HG03558 (cell line): ENCODE results near the gene RNF222.

Experiments
- ATAC-seq: cut with Tn5 transposase; IDR thresholded peaks from one replicate; pipeline ENCODE4 v1.9.1; 2021; ENCODE audit warnings: moderate number of reproducible peaks; ENCODE audit not compliant: unreplicated experiment; ENCODE audit errors: extremely low read depth

The RNF222 gene

DNA sequence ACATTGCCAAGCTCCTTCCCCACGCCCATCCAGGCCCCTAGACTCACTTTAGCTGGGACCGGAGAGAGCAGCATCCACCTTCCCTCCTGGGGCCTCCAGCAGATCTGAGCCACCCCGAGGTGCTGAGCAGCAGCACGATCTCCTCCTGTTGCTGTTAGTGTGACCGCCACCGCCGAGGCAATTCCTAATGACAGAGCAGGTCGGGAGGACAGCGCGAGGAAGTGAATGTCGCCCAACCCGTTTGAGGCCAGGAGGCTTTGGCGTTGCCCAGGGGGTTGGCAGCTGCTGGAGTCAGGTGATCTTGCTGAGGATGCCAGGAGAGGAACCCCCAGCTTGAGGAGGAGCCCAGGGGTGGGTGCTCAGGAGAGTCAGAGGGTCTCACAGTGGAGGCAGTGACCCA is at the start of gene RNF222:
Gene RNF222 (minus strand): TSS at position 192 of the 400 bp plus-strand sequence. CDS start 4,366 bp downstream, outside the sequence.
- ATAC-seq: no peak

DNA sequence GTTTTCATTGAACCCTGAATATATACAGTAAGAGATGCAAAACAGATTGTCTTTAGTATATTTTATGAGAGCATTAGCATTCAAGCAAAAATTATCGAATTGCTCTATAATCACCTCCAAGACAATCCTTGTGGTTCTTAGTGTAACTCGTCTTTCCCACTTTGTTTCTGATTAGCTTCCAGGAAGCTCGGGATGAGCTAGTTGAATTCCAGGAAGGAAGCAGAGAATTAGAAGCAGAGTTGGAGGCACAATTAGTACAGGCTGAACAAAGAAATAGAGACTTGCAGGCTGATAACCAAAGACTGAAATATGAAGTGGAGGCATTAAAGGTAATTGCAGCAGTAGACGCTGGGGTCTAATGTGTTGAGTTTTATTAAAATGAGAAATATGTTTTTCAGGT is 47.9 kb upstream of the RNF222 start:
- no peak for ATAC-seq

DNA sequence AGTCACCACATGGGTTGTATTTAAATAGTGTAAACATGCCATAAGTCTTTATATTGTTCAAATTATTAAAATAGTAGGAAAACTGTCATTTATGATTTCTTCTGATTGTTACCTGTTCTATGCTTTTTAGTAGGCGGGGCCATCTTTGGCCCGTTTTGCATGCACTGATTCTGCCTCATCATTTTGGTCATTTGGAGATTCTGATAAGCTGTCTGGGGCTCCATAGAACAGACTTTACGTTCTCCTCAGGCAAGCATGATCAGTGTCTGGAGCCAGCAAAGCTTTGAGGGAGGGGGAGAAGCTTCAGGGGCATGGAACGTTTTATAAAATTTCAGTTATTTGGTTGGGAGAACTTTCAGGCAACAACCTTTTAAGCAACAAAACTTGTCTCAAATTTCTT is 46.9 kb upstream of the RNF222 start:
- ATAC-seq: no peak

DNA sequence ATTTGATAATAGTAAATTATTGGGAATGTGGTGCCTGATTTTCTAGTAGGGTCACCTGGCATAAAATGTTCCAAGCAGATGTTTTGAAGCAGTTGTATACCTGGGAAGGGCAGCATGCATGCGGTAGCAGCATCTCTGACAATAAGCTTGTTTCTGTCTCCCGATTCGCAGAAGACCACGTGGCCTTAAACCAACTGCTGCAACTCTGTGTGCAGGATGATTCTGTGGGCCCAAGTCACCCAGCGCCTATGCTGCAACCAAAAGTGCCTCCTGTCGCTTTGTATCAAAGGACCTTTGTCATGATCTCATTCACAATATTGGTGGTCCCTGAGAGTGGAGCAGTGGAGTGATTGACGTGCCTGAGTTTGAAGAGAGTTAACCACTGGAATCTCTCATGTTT is 46.1 kb upstream of the RNF222 start:
- no peak for ATAC-seq

DNA sequence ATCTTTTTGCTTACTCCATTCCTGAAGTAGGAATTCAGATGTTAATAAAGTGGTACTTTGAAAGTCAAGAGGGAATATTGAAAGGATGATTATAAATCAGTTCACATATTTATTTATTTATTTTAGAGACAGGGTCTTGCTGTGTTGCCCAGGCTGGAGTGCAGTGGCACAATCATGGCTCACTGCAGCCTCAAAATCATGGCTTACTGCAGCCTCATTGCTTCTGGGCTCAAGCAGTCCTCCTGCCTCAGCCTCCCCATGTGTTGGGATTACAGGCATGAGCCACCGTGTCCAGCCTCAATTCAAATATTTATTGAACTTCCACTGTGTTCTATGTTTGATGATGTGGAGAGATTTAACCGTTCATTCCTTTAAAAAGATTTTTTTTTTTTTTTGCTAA is 44.7 kb upstream of the RNF222 start:
- ATAC-seq: no peak

DNA sequence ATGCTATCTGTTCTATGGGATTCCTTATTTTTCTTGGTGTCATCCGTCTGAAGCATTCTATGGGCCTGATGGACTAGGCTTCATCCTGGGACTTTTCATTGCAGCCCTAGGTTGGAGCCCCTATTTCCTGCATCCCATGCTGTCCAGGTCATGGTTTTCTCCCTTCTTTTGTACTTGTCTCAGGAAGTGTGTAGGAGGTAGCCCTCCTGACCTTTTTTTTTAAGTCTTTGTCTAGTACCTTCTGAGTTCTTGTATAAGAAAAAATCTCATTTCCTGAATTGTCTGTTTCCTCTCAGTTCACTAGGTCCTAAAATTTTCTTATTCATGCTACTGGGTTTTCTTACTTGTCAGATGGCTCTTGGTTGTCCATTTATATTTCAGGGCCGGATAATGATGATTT is 44.1 kb upstream of the RNF222 start:
- ATAC-seq: no peak

DNA sequence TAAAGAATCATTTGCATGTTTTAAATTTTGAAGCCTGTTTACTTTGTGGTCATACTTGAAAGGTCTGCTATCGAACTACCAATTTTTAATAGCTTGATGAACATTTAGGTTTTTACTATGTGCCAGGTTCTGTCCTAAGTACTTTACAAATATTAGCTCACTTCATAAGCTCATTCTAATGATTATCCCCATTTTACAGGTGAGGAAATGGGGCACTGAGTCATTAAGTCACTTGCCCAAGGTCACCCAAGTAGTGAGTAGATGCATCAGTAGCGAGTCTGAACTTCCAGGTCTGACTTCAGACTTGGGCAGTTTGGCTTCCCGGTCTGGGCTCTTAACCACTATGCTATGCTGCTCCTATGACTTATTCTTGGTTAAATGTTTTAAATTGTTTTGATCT is 42.1 kb upstream of the RNF222 start:
- ATAC-seq: no peak

DNA sequence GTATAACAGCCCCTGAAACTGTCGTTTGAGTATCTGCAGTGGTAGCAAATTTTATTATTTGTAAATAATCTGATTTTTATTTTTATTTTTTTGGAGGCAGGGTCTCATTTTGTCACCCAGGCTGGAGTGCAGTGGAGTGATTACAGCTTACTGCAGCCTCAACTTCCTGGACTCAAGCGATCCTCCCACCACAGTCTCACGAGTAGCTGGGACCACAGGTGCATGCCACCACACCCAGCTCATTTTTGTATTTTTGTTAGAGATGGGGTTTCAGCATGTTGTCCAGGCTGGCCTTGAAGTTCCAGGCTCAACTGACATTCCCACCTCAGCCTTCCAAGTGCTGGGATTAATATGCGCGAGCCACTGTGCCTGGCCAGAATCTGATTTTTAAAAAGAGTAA is 40.8 kb upstream of the RNF222 start:
- ATAC-seq: no peak

DNA sequence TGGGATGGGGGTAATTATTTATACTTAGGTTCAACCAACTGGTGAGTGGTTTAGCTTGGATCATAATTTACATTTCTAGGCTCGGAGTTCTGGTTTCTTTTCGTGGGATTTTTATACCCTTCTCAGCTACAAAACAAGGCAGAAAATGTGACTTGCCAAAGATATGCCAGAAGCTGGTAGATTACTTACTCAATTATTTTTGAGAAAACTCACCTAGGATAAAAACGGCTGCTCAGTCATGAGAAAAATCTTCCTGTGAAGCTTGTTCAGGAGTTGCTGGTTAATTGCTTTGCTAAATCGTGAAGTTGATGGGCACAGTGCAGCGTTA is 39.2 kb upstream of the RNF222 start:
- no peak for ATAC-seq

GRCh38 chr17:8436169-8436843 is 38.7 kb upstream of the RNF222 start:
- ATAC-seq: peak; percentile 19

- peak; percentile 67 for ATAC-seq
These were observed 37.9 kb upstream of the RNF222 start, which contains the start of gene NDEL1 for GRCh38 chr17:8435245-8436168. NDEL1 (plus strand) TSS chr17:8435884; CDS start chr17:8444272, 8,388 bp downstream.

- ATAC-seq: no peak
These were observed 33.3 kb upstream of the RNF222 start for GRCh38 chr17:8430966-8431365.

DNA sequence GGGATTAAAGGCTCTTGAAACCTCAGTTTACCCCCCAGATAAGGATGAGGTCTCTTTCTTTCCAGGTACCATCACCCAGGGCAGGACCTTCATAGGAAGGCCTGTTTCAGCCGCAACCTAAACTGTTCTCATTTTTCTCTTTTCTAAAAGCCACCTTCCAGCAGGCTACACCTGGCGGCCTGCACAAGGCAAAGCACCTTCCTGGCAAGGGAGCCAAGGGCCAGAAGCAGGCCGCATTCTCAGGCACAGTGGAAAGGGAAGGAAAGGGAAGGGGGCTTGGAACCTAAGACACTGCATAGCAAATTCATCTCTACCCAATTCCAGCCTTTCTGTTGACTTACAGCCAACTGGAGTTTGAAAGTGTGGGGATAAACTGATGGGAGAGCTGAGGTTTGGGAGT is 29.2 kb upstream of the RNF222 start:
- ATAC-seq: no peak

DNA sequence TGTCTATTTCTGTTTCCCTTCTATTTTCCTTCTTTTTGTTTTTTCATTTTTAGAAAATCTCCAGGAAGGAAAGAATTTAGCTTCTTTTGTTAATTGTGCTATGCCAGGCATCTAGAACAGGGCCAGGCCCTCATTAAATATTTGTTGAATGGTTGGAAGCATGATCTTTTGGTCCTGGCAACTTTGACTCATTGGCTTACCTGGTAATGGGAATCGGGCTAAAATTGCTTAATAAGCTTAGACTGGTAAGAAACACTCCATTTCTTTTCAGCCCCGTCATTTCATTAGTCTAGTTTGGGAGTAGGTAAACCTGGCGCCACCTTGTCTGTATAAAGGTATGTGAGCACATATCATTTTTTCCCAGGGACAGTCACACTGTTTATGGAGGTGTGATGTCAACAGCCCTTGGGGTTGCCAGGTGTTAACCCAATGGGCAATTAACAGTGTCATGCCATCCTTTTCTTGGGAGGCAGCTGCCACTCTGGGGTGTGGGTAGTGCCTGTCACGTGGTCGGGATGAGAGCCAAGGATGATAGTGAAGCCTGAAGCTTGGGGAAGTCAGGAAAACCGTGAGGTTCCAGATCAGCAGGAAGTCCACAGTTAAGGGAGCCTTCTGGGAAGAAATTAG is 28.6 kb upstream of the RNF222 start:
- no peak for ATAC-seq

- no peak for ATAC-seq
These were observed 23.9 kb upstream of the RNF222 start for GRCh38 chr17:8421571-8421970.

DNA sequence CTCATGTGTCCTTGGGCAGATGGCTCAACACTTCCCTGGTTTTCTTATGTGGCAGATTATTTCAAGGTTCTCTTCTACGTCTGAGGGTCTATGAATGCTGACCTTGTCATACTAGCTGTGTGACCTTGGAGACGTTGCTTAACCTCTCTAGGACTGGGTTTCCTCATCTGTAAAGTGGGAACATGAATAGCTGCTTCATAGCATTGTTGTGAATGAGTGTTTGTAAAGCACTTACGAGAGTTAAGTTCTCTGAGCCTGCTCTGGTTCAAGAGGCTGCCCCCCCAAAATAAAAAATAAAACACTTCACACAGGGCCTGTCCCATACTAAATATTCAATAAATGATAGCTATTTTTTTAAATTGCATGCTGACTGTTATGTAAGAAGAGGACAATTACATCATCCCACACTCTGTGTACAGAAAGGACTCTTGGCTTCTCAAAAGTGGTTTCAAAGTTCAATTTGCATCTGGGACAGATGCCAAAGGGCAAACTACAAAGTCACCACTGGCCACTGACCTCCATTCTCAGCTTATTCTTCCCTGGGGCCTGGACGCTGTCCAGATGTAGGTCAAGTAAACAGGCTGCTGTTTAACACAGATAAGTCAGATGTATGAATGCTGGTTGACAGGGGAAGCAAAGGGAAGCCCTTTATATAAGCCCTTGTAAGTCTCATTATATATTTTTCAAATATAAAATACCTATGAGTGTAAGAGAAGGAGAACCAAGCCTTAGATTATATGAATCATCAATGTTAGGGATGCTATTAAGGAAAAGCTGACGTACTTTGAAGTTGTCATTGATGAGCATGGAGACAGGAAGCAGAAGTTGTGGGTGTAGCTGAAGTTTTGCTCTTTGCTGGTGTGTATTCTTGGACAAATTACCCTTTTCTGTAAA is 22.7 kb upstream of the RNF222 start:
- no peak for ATAC-seq

GRCh38 chr17:8419305-8419704 is 21.7 kb upstream of the RNF222 start:
- no peak for ATAC-seq

GRCh38 chr17:8418471-8418870 is 20.8 kb upstream of the RNF222 start:
- ATAC-seq: no peak

DNA sequence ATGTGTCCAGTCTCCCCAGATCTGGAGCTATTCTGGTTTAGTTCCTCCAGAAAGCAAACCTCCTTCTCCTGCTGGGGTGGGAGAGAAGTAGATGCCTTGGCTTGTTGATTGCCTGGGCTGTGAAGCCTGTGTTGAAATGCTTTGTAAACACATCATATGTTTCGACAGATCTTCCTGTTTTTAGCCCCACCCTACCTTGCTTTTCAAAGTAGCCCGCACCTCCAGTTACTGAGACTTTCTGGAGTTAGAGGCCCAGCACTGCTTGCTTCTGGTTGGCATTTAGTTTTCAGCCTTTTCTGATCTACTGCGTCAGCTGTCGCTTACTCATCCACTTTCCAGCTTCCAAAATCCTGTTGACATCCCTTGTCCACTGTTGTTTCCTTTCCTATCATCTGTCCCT is 20.2 kb upstream of the RNF222 start:
- no peak for ATAC-seq

- no peak for ATAC-seq
These were observed 16.3 kb upstream of the RNF222 start for GRCh38 chr17:8413938-8414337.
